Astrocyte of the spinal cord (primary cell): ENCODE measurements around the gene SULT1C3.

ENCODE experiments used
- DNase-seq: peaks from one replicate; pipeline ENCODE4 v3.0.0; 2011; ENCODE audit warnings: low read depth, low spot score
- H3K4me3 ChIP-seq: 2 replicates; pipeline ENCODE4 v1.5.1; 2011; ENCODE audit warnings: low read depth, mild to moderate bottlenecking, low read length, moderate library complexity
- in situ Hi-C: cut with HindIII; loops from 2 replicates; pipeline ENCODE4 v1.10.0; 2017; ENCODE audit warnings: low sequenced_read_pairs
- TF ChIP-seq, protein P1 (sequence below): IDR thresholded peaks from 2 replicates; pipeline ENCODE4 v1.5.1; 2012; ENCODE audit warnings: low read depth, mild to moderate bottlenecking, low read length, inconsistent platforms

The SULT1C3 gene

GRCh38 chr2:108304975-108305374, 65.2 kb downstream of the SULT1C3 start:
- DNase-seq: no peak
- TF ChIP-seq, protein P1, sequence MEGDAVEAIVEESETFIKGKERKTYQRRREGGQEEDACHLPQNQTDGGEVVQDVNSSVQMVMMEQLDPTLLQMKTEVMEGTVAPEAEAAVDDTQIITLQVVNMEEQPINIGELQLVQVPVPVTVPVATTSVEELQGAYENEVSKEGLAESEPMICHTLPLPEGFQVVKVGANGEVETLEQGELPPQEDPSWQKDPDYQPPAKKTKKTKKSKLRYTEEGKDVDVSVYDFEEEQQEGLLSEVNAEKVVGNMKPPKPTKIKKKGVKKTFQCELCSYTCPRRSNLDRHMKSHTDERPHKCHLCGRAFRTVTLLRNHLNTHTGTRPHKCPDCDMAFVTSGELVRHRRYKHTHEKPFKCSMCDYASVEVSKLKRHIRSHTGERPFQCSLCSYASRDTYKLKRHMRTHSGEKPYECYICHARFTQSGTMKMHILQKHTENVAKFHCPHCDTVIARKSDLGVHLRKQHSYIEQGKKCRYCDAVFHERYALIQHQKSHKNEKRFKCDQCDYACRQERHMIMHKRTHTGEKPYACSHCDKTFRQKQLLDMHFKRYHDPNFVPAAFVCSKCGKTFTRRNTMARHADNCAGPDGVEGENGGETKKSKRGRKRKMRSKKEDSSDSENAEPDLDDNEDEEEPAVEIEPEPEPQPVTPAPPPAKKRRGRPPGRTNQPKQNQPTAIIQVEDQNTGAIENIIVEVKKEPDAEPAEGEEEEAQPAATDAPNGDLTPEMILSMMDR: no peak
- no peak overlapping the region for H3K4me3 ChIP-seq
- in situ Hi-C loops: no loop called here

DNA sequence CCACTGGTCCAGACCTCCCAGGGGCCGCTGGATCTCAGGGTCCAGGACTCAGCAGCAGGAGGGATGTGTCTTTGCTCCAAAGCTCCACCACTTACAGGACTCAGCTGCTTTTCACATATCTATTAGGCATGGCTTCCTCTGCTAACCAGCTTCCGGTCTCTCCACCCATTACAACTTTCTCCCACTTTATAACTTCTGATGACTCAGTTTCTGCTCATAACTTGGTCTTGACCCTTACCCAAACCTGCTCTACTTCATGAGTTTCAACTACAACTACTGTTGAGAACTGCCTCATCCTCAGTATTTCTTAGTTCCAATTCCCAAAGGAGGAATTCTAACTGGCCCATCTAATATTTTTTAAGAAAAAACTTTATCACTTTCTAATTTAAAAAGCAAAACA, 66.1 kb downstream of the SULT1C3 start:
- peak; percentile 45 for DNase-seq
- no peak overlapping the region for H3K4me3 ChIP-seq
- TF ChIP-seq, protein P1: no peak
- in situ Hi-C loops: no loop called here

GRCh38 chr2:108309903-108310302, 70.1 kb downstream of the SULT1C3 start:
- no peak for DNase-seq
- H3K4me3 ChIP-seq: no peak overlapping the region
- in situ Hi-C loops: no loop called here
- TF ChIP-seq, protein P1: no peak
